GM12875 (cell line): ENCODE data around the gene QRFP.

Experiments used
- H3K4me3 ChIP-seq: one replicate; pipeline ENCODE4 v1.5.1; 2011; ENCODE audit warnings: low read depth, low read length, control low read depth
- CTCF ChIP-seq: IDR thresholded peaks from 2 replicates; pipeline ENCODE4 v1.5.1; 2011; ENCODE audit warnings: low read depth, mild to moderate bottlenecking, control low read depth, inconsistent platforms, low read length, moderate library complexity, borderline replicate concordance; ENCODE audit not compliant: insufficient read depth

Gene QRFP

GRCh38 chr9:130895038-130895437 is 1.6 kb downstream of the QRFP start:
- no peak overlapping the region for H3K4me3 ChIP-seq
- TF ChIP-seq CTCF: no peak

- H3K4me3 ChIP-seq: no peak overlapping the region
- TF ChIP-seq CTCF: no peak
Measured at GRCh38 chr9:130894546-130894945, 2.1 kb downstream of the QRFP start.

- peak; percentile 15; the same call in 1 of the 2 replicates for TF ChIP-seq CTCF
- no peak overlapping the region for H3K4me3 ChIP-seq
Measured at GRCh38 chr9:130893341-130894101, 3.1 kb downstream of the QRFP start.

GRCh38 chr9:130892477-130893304 is 3.9 kb downstream of the QRFP start:
- no peak overlapping the region for H3K4me3 ChIP-seq
- TF ChIP-seq CTCF: no peak

GRCh38 chr9:130891688-130892476 is 4.7 kb downstream of the QRFP start:
- no peak for TF ChIP-seq CTCF
- no peak overlapping the region for H3K4me3 ChIP-seq

- no peak overlapping the region for H3K4me3 ChIP-seq
- no peak for TF ChIP-seq CTCF
Measured at GRCh38 chr9:130890870-130891687, 5.5 kb downstream of the QRFP start.
